Trophoblast cell (in vitro differentiated cells and primary cell): ENCODE results near the gene INTS3.

Source experiments
- DNase-seq, 2 donors: peaks; one replicate each; pipeline ENCODE4 v3.0.0-alpha.2; 2016
- H2AFZ ChIP-seq: 2 replicates; pipeline ENCODE4 v1.6.1; 2013; ENCODE audit warnings: low read length, moderate library complexity, mild to moderate bottlenecking; ENCODE audit not compliant: insufficient read depth, poor library complexity
- H2AK5ac ChIP-seq: 2 replicates; pipeline ENCODE4 v1.6.1; 2013; ENCODE audit warnings: mild to moderate bottlenecking, low read length
- H2BK120ac ChIP-seq: 2 replicates; pipeline ENCODE4 v1.6.1; 2013; ENCODE audit warnings: low read length, mild to moderate bottlenecking, moderate library complexity; ENCODE audit not compliant: insufficient read depth, poor library complexity
- H2BK12ac ChIP-seq: 2 replicates; pipeline ENCODE4 v1.6.1; 2013; ENCODE audit warnings: mild to moderate bottlenecking, low read length, moderate library complexity
- H2BK5ac ChIP-seq: 2 replicates; pipeline ENCODE4 v1.6.1; 2013; ENCODE audit warnings: low read length, low read depth, moderate library complexity, mild to moderate bottlenecking; ENCODE audit not compliant: poor library complexity
- H3K14ac ChIP-seq: 2 replicates; pipeline ENCODE4 v1.6.1; 2013; ENCODE audit warnings: mild to moderate bottlenecking, low read length
- H3K18ac ChIP-seq: 2 replicates; pipeline ENCODE4 v1.6.1; 2013; ENCODE audit warnings: mild to moderate bottlenecking, low read length
- H3K23ac ChIP-seq: 2 replicates; pipeline ENCODE4 v1.6.1; 2013; ENCODE audit warnings: low read length
- H3K27ac ChIP-seq: 2 replicates; pipeline ENCODE4 v1.5.1; 2013; ENCODE audit warnings: low read depth, mild to moderate bottlenecking, inconsistent platforms, low read length, moderate library complexity
- H3K27me3 ChIP-seq: 2 replicates; pipeline ENCODE4 v1.6.1; 2013; ENCODE audit warnings: inconsistent platforms, mild to moderate bottlenecking, low read length, moderate library complexity; ENCODE audit not compliant: insufficient read depth
- H3K36me3 ChIP-seq, 2 experiments: 1 replicate in 1 of 2; 2 replicates in 1 of 2; pipeline ENCODE4 v1.6.1; 2013; ENCODE audit warnings: low read length in 2 of 2, mild to moderate bottlenecking in 2 of 2, moderate library complexity in 1 of 2; ENCODE audit not compliant: insufficient read depth in 2 of 2, control insufficient read depth in 1 of 2
- H3K4ac ChIP-seq: 2 replicates; pipeline ENCODE4 v1.6.1; 2013; ENCODE audit warnings: low read depth, mild to moderate bottlenecking, low read length, moderate library complexity
- H3K4me1 ChIP-seq, 2 experiments: 1 replicate in 1 of 2; 2 replicates in 1 of 2; pipeline ENCODE4 v1.6.1; 2013; ENCODE audit warnings: low read length in 2 of 2, mild to moderate bottlenecking in 2 of 2, moderate library complexity in 1 of 2; ENCODE audit not compliant: insufficient read depth in 2 of 2, control insufficient read depth in 1 of 2
- H3K4me2 ChIP-seq: 2 replicates; pipeline ENCODE4 v1.6.1; 2013; ENCODE audit warnings: inconsistent platforms, mild to moderate bottlenecking, low read length, moderate library complexity
- H3K4me3 ChIP-seq: 2 replicates; pipeline ENCODE4 v1.5.1; 2013; ENCODE audit warnings: mild to moderate bottlenecking, low read depth, low read length, inconsistent platforms
- H3K79me1 ChIP-seq: one replicate; pipeline ENCODE4 v1.6.1; 2013; ENCODE audit warnings: low read length
- H3K79me2 ChIP-seq: 2 replicates; pipeline ENCODE4 v1.6.1; 2013; ENCODE audit warnings: low read length, mild to moderate bottlenecking; ENCODE audit not compliant: control insufficient read depth, insufficient read depth, poor library complexity
- H3K9ac ChIP-seq: 2 replicates; pipeline ENCODE4 v1.6.1; 2013; ENCODE audit warnings: mild to moderate bottlenecking, low read length
- H3K9me3 ChIP-seq: 2 replicates; pipeline ENCODE4 v1.6.1; 2013; ENCODE audit warnings: low read depth, mild to moderate bottlenecking, control low read depth, inconsistent platforms, low read length; ENCODE audit not compliant: insufficient read depth
- H4K12ac ChIP-seq: 2 replicates; pipeline ENCODE4 v1.6.1; 2013; ENCODE audit warnings: low read depth, mild to moderate bottlenecking, low read length, moderate library complexity
- H4K8ac ChIP-seq: 2 replicates; pipeline ENCODE4 v1.6.1; 2013; ENCODE audit warnings: low read depth, mild to moderate bottlenecking, low read length, moderate library complexity
- H4K91ac ChIP-seq: one replicate; pipeline ENCODE4 v1.6.1; 2013; ENCODE audit warnings: low read depth, mild to moderate bottlenecking, low read length, moderate library complexity
- WGBS: extraction: QIAGEN DNeasy Blood & Tissue Kit; methylation state at CpG from one replicate; pipeline ENCODE4 v1.1.7; 2013; ENCODE audit warnings: missing lambda C conversion rate; ENCODE audit not compliant: insufficient read length, insufficient coverage; ENCODE audit errors: extremely low coverage; 5-methylcytosine and 5-hydroxymethylcytosine counted together

INTS3 gene

GRCh38 chr1:153793261-153793972 is 65.6 kb downstream of the INTS3 start:
- Histone ChIP-seq H3K79me2 (no peaks in the 10 kb centered on the region), H3K18ac (no peak overlapping the region), H3K4me3 (no peak overlapping the region), H2BK12ac (no peak overlapping the region), H3K4ac (no peak overlapping the region), H3K9ac (no peak overlapping the region), H3K36me3 (no peaks in the 10 kb centered on the region), H3K27me3 (no peaks in the 10 kb centered on the region), H3K4me1 (no peaks in the 10 kb centered on the region), H4K8ac (no peak overlapping the region), H3K27ac (no peak overlapping the region), H2AK5ac (no peak overlapping the region), H2BK5ac (no peak overlapping the region), H3K9me3 (no peaks in the 10 kb centered on the region), H4K12ac (no peak overlapping the region), H2BK120ac (no peak overlapping the region), H3K14ac (no peak overlapping the region), H3K23ac (no peak overlapping the region), H3K79me1 (no peaks in the 10 kb centered on the region), H2AFZ (no peak overlapping the region), H3K4me2 (no peak overlapping the region), H4K91ac (no peak overlapping the region)
- DNase-seq = no peak
- WGBS = no CpG with 5 or more reads among the region's 9 CpGs

- no peaks in the 10 kb centered on the region for H3K27me3 ChIP-seq
- no peak overlapping the region for H4K91ac ChIP-seq
- no peak overlapping the region for H4K12ac ChIP-seq
- no peak overlapping the region for H3K4ac ChIP-seq
- no peak overlapping the region for H3K14ac ChIP-seq
- no peak overlapping the region for H3K18ac ChIP-seq
- no peaks in the 10 kb centered on the region for H3K79me2 ChIP-seq
- H3K27ac ChIP-seq = no peak overlapping the region
- no peak overlapping the region for H2BK12ac ChIP-seq
- no peak overlapping the region for H4K8ac ChIP-seq
- no peak overlapping the region for H2BK120ac ChIP-seq
- no peak overlapping the region for H2BK5ac ChIP-seq
- H2AFZ ChIP-seq = no peak overlapping the region
- H3K36me3 ChIP-seq = no peaks in the 10 kb centered on the region
- H3K4me1 ChIP-seq = no peaks in the 10 kb centered on the region
- no CpG with 5 or more reads among the region's 12 CpGs for WGBS
- H3K9me3 ChIP-seq = no peaks in the 10 kb centered on the region
- H2AK5ac ChIP-seq = no peak overlapping the region
- no peak overlapping the region for H3K9ac ChIP-seq
- no peak overlapping the region for H3K4me2 ChIP-seq
- H3K23ac ChIP-seq = no peak overlapping the region
- no peak for DNase-seq
- no peaks in the 10 kb centered on the region for H3K79me1 ChIP-seq
- H3K4me3 ChIP-seq = no peak overlapping the region
These were observed 66.2 kb downstream of the INTS3 start for GRCh38 chr1:153793973-153794615.

GRCh38 chr1:153794624-153795329 is 66.9 kb downstream of the INTS3 start:
- WGBS = no CpG with 5 or more reads among the region's 14 CpGs
- H3K36me3 ChIP-seq = peaks cover 0 to 1% of the 10 kb centered on the region in 2 experiments
- no peak for DNase-seq
- H2BK120ac ChIP-seq = no peak overlapping the region
- no peak overlapping the region for H4K12ac ChIP-seq
- H3K23ac ChIP-seq = no peak overlapping the region
- no peaks in the 10 kb centered on the region for H3K79me2 ChIP-seq
- no peaks in the 10 kb centered on the region for H3K27me3 ChIP-seq
- H3K4me3 ChIP-seq = no peak overlapping the region
- H3K14ac ChIP-seq = no peak overlapping the region
- H4K8ac ChIP-seq = no peak overlapping the region
- H3K79me1 ChIP-seq = no peaks in the 10 kb centered on the region
- no peak overlapping the region for H4K91ac ChIP-seq
- H3K9me3 ChIP-seq = no peaks in the 10 kb centered on the region
- H2BK12ac ChIP-seq = no peak overlapping the region
- H2BK5ac ChIP-seq = no peak overlapping the region
- H3K18ac ChIP-seq = no peak overlapping the region
- H2AK5ac ChIP-seq = no peak overlapping the region
- H3K4ac ChIP-seq = no peak overlapping the region
- H3K9ac ChIP-seq = no peak overlapping the region
- H3K27ac ChIP-seq = no peak overlapping the region
- H3K4me1 ChIP-seq = no peaks in the 10 kb centered on the region
- no peak overlapping the region for H3K4me2 ChIP-seq
- no peak overlapping the region for H2AFZ ChIP-seq

GRCh38 chr1:153795330-153795837 is 67.5 kb downstream of the INTS3 start:
- H2BK5ac ChIP-seq = no peak overlapping the region
- no peaks in the 10 kb centered on the region for H3K79me2 ChIP-seq
- H3K79me1 ChIP-seq = no peaks in the 10 kb centered on the region
- H3K4me2 ChIP-seq = no peak overlapping the region
- no peak overlapping the region for H2BK120ac ChIP-seq
- H3K4me3 ChIP-seq = no peak overlapping the region
- peaks cover 5 to 6% of the 10 kb centered on the region in 2 experiments for H3K36me3 ChIP-seq
- no peak overlapping the region for H3K9ac ChIP-seq
- no peak overlapping the region for H3K14ac ChIP-seq
- H2BK12ac ChIP-seq = no peak overlapping the region
- H4K12ac ChIP-seq = no peak overlapping the region
- H2AK5ac ChIP-seq = no peak overlapping the region
- no peak overlapping the region for H3K18ac ChIP-seq
- no peak for DNase-seq
- no peak overlapping the region for H3K23ac ChIP-seq
- no peak overlapping the region for H3K27ac ChIP-seq
- H4K91ac ChIP-seq = no peak overlapping the region
- WGBS = no CpG with 5 or more reads among the region's 18 CpGs
- no peak overlapping the region for H4K8ac ChIP-seq
- no peak overlapping the region for H2AFZ ChIP-seq
- no peaks in the 10 kb centered on the region for H3K27me3 ChIP-seq
- no peaks in the 10 kb centered on the region for H3K4me1 ChIP-seq
- H3K4ac ChIP-seq = no peak overlapping the region
- no peaks in the 10 kb centered on the region for H3K9me3 ChIP-seq
